NCI-H146 treated with DMSO at 0.1 percent for 48 hours (cell line): ENCODE data around the gene RXRB.
A peak's percentile ranks its signal among the peaks of the same experiment; 100 is the strongest.

Experiments used
- DNase-seq: peaks from one replicate; lab custom pipeline; 2025; ENCODE audit not compliant: unreplicated experiment; lab: John Stamatoyannopoulos, UW

RXRB gene

DNA sequence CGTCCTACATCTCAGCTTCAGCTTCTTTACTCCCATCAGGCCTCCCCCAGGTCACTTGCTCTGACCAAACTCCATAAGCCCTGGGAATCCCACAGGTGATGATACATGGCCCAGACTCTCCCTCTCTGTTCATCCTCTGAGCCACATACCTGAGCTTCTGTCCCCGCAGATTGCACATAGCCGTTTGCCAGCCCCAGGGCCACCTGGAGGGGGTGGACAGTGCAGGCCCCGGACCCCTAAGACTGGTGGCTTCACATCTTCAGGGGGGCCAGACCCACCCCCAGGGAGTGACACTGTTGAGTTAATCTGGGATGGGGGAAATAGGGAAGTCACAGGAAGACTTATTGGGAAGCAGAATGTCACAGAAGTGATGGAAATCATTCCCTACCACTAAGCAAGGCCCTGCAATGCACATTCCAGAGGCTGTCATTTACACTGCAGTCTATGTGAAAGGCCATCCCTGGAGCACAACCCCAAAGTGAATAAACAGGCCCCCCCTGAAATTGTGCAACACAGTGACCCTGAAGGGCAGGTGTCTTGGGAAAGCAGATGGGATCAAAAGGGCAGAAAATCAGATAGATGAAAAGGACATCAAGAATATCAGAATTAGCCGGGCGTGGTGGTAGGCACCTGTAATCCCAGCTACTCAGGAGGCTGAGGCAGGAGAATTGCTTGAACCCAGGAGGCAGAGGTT lies 2.2 kb downstream of the RXRB start:
- DNase-seq: no peak

DNA sequence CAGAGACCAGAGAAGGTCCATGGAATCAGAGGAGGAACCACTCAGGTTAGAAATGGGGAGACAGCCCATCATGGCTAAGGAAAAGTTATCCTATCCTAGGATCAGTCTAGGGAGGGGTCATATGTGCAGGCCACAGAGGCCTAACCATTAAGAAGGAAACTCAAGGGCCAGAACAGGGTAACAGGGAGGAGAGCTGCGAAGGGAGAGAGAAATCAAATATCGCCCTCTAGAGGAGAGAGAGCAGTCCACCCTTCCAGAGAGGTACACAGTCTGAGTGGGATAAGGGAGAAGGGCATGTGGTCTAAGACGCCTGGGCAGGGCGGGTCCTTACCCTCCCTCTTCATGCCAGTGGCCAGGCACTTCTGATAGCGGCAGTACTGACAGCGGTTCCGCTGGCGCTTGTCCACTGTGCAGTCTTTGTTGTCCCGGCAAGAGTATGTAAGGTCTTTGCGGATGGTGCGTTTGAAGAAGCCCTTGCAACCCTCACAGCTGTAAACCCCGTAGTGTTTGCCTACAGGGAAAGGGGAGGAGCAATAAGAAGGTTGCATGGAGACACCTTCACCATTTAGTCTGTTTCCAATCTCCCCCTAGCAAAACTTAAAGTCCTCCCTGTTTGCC lies 2.9 kb downstream of the RXRB start:
- DNase-seq: peak; percentile 38

DNA sequence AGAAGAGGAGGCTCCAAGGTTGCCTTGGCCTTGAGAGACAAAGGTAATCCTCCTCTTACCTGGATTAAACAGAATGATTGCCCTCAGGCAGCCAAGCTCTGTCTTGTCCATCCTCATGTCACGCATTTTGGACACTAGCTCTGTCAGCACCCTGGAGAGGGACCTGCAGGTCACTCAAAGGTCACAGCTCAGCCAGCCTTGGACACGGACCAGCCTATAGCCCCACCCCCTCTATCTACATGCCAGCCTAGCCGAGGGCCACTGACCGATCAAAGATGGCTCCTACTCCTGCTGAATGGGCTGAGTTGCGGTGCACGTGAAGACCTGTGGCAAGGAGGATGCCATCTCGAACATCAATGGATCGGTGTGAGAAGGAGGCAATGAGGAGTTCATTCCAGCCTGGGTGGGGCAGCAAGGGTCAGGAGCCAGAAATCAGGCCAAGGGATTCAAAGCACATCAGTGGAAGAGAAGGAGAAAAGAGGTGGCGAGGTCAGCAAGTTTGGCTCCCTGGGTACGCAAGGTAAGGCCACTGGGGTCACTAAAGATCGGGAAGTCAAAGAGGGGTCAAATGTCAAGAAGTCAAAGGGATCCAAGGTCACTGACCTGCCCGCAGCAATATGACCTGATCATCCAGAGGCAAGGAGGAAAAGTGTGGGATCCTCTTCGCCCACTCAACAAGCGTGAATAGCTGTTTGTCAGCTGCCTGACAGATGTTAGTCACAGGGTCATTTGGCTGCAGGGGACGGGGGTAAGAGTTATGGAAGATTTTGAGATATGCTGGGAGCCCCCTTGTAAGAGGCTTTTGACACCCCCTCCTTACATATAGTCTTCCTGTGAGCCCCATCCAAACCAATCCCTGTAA lies 4.9 kb downstream of the RXRB start:
- DNase-seq: no peak

DNA sequence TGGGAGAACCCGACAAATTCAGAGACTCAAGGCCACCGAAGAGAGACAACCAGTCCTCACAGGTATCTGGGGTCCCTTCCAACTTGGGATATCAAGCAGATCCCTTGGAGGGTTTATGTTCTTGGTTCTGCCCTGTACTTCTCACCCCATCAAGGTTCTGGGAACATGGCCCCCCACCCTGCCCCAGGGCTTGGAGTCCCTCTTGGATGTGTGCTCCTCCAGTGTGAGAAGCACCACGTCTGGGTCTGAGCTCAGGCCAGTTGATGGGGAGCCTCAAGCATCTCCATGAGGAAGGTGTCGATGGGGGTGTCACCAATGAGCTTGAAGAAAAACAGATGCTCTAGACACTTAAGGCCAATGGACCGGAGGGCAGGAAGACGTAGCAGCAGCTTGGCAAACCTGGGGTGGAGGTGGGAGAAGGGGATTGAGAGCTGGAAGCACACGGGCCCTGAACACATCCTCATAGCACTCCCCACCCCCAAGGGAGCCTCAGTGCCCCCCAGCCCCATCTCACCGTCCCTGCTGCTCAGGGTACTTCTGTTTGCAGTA lies 6.0 kb downstream of the RXRB start:
- no peak for DNase-seq

DNA sequence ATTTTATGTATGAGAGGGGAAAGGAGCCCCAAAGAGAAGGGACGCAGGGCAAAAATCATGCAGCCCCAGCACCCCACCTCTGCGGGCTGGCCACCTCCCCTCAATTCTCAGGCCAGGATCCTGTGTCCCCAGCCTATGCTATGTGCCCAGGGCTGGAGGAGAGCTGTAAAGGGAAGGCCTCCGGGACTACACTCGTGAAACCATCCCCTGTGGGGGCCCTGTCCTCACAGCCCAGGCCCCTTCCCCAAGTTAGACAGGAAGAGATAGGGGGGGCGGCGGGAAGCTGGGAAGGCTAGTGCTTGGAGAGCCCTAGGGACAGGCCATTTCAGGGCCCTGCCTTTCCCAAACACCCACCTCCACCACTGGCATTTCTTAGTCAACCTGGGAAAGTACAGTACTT lies 6.8 kb downstream of the RXRB start:
- DNase-seq: no peak

DNA sequence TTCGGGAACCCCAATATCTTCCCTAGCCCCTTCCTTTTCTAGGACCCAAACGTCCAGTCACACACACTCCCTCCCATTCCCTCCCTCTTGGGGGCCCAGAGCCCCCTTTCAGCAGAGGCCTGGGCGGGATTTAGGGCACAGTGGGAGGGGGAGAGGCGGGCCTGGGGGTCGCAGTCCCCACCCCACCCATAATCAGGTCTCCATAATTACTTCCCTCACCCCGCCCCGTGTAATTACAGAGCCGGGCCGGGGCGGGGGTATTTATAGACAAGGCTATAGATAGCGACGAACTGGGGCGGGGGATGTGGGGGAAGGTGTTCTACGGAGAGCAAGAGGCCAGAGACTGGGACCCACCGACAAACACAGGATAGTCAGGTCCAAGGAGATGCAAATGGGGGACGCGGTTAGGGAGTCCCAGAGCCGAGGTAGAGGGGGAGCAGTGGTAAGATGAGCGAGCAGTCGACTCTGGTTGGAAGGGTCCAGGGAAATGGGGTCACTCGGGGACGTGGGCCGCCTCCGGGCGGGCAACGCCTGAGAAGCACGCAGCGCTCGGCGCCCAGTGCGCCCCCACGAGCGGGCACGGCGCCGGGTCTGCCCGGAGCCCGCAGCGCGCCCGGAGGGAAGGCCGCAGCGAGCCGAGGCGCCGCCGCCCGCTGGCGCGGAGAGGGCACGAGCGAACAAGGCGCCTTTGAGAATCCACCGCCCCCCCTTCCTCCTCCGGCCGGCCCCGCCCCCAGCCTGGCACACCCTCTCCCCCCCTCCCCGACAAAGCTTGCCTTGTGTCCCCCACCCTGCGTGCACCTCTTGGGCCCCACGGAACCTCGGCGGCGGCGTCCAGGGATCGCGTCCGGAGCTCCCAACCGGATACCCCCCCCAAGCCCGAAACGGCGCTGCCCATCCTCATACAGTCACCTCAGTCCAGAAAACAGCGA lies 7.5 kb downstream of the RXRB start:
- DNase-seq: no peak

DNA sequence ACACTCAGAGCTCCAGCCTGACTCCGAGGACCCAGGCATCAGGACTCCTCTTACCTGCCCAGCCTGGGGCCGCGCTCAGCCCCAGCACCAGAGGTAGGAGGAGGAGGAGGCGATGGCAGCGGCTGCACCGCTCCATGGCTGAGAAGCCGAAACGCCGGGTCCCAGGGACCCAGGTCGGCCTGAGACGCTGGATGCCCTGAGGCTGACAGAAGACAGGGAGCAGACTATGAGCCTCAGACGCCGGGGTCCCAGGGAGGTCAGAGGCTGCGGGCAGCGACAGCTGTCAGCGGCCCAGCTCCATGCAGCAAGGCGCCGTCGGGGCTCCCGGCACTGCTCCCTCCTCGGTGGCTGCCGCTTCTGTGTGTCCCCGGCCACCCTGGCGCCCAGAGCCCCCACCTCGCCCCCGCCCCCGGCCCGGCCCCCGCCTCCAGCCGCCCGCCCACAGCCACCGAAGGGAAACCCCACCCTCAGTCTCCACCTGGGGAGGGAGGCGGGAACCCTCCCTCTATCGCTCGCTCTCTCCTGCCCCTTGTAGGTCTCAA lies 8.3 kb downstream of the RXRB start, which contains the start of gene COL11A2:
Gene COL11A2, minus strand, starts transcription at position 363 of the 542 bp plus-strand sequence. Its CDS starts 227 bp downstream, at position 136.
- no peak for DNase-seq

DNA sequence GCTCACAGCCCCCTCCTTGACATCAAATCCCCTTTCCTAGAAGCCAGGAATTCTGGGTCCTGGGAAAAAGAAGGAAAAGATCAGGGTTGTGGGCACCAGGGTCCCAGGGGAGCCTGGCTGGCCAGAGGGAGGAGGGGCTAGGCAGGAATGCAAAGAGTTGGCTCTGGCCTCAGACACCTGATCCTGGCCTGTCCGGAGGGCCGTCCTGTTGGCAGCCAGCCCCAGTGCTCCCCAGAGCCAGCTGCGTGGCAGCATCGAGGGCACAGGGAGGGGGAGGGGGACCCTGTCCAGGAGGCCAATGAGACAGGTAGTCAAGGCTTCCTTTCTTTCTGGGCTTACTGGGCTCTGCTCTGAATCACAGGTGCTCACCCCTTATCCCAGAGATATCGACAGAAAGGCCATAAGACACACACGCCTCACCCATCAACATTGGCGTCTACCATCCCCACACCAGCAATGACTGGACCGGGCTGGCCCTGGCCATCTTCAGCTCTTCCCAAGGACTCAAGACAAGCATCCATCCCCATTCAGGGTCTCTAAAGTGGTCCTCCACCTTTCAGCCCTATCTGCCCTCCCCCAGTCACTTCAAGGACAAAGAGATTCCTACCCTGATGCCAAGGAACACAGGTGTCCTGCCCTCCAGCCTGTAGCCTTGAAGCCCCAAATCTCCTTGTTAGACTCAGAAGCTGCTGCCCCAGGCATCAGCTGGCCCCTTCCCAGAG lies 8.9 kb downstream of the RXRB start:
- no peak for DNase-seq

DNA sequence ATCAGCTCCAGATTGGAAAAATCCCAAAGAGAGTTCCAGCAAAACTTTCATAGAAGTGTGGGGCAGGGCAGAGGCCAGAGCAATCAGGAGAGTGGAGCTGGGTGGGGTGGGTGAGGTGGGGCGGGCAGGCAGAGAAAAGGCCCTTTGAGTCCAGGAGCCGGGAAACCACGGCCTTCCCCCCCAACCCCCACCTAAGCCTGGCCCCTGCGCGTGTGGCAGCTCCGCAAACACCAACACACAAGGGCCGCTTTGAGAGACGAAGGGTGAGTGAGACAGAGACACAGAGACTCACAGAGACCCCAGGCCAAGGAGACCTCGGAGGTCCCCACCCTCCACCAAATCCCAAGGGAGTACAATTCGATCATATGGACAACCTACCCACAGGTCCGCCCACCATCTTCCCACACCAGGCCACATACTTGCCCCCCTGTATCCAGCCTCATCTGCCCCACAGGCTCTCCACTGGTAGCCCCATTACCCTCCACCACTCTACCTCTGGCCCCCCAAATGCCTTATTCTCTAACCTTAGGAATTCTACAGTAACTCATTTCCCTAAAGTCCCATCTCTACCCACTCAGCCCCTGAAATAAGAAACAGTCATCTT lies 9.9 kb downstream of the RXRB start:
- DNase-seq: no peak

DNA sequence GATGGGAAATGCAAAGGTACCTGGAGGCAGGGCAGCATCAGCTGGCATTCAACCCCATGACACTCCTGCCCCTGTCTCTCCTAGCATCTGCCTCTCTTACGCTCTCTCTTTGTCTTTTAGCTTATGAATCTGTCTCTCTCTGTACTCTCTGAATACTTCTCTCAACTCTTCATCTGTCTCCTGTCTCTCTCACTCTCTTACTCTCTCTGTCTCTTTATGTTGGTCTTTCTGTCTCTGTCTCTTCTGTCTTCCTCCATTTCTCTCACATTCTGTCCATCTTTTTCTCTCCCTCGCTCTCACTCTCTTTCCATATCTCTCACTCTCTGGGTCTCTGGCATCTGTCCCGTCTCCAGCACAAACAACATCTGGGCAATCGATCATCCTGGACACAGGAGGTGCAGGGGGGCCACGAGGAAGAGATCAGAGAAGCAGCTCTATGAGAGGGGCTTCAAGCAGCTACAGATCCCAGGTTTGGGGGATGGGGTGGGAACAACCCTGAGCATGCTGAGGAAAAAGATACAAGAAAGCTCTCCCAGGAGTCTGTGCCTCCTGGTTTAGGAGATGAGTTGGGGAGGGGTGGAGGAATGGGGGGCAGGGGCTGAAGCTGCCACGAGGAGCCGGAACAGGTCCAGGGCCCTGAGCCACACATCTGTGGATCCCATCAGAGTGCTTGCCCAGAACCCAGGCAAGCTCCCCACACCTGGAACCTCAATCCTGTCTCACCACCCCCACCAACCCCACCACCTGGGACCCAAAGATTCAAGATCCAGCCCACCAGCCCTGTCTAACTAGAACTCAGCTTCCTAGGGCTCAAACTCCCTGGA lies 10.6 kb downstream of the RXRB start:
- DNase-seq: no peak

DNA sequence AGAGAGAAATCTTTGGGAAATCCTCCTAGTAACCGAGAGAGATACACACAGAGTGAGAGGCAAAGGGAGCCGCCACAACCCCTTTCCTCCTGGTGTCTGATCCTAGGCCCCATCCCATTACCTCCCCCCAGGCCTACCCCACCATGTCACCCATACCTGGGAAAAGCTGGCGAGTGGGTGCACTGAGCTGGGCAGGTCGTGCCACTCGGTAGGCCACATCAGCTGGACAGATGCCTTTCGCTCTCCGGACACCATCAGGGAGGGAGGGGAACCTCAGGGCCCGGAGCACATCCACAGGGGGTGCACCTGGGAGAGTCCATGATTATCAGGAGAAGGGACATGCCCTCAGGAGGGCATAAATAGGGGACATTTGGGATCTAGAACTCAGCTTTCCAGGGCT lies 11.3 kb downstream of the RXRB start:
- no peak for DNase-seq

DNA sequence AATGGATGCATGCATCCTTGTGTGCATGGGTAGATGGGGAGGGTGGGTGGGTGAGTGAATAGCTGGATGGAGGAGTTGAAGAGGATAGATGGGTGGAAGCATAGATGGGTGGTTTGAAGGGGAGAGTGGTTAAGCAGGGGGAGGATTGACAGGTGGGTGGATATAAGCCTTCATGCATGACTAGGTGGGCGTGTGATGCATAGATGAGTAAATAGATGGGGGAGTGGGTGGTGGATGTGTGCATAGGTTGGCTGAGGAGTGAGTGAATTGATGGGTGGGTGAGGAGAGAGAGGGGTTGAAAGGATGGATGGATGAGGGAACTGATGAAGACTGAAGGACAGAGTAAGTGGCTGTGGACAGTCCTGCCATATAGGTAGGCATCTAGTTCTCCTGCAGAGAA lies 12.7 kb downstream of the RXRB start:
- no peak for DNase-seq

DNA sequence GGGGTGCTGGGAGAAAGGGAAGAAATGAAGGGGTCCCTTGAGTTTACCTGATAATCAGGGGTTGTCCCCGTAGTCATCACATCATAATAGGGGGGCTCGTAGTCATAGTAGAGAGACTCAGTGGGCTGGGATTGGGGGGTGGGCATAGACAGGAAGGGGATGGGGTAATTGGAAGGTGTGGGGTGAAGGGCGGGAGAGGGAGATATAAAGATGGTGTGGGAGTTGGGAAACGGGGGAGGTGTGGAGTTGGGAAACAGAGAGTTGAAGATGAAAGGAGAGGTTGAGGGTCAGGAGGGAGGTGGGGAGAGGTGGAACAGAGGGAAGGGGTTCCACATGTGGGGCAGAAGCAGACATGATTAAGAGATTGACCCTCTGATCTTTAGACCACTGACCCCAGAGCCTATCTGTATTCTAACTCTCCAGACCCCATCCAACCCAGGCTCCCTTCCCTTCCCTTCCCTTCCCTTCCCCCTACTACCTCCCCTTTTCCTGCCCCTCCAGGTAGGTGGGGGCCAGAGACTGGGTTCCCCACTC lies 14.7 kb downstream of the RXRB start:
- no peak for DNase-seq

DNA sequence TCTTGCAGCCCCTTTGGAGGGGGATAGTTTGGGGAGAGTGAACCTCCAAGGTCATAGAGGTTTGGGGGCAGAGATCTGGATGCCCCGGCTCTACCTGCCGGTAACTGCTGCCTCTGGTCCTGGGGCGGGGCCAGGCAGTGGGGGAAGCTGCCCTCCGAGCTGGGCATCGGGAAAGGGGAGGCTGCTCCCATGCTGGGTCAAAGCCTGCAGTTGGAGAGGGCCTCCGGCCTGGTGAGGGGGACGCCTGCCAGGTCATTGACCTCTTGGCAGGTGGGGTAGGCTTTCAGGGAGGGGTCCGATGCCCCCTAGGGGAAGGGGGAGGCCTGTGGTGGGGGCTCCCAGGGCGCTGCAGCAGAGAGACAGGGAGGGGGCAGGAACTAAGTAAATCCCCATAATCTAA lies 15.3 kb downstream of the RXRB start:
- no peak for DNase-seq

DNA sequence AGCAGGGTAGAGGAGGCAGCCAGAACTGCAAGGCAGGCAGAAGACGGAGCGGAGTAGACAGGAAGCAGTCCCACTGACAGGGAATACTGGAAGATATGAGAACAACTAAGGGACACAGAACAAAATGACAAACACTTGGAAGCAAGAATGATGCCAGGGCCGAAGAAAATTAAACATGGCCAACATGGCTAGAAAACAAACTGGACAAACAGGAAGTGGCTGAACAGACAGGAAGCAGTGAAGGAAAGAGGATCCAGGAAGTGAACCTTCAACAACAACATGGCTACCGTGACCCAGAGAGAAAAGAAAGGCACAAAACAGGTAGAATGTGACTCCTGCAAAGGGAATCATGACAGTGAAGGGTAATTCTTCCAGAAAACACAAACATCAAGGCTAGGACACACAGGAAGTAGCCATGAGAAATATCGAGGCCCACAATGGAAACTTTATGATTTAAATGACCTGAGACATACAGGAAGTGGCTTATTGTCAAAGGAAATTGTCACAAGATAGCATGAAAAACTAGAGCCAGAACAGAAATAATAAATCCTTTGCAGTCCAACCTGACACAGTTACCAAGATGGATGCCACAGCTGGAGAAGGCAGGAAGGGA lies 17.3 kb downstream of the RXRB start:
- no peak for DNase-seq

DNA sequence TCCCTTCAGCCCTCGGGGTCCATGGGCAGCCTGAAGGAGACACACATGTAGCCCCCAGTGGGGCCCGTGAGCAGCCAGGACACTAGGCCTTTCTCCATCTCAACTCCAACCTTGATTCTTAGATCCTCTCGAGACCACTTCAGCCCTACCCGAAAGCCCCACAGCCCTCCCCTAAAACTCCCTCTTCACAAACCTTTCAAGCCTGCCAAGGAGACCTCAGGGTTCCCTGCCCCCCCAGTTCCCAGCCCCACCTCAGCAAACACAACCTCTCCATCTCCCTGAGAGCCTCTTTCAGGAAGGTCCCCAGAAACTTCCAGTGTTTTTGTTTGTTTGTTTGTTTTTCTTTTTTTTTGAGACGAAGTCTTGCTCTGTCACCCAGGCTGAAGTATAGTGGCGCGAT lies 19.3 kb downstream of the RXRB start:
- no peak for DNase-seq

DNA sequence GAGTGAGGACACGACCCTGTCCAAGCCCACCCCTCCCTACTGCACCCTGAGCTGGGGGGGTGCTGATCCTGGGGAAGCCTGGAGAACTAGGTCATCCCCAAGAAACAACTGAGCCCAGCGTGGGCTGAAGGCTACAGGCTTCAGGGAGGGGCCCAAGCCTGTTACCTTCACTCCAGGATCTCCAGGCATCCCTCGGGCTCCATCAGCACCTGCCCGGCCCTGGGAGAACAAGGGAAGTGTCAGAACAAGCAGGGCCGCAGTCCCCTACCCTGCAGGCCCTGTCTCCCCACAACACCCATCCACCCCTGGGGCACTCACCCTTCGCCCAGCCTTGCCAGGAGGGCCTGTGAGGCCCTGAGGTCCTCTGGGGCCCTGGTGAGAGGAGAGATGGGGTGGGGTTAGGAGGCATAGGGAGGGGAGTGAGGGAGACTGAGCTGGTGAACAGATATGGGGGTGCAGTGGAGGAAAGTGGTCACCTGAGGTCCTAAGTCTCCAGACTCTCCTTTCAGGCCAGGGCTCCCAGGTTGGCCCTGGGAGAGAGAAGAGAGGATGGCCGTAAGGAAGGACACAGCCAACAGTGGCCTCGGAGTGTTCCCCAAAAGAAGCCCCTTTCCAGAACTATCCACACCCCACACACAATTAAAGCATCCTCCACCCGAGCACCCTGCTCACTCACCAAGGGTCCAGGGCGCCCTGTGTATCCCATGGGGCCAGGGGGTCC lies 21.6 kb downstream of the RXRB start:
- DNase-seq: no peak
